Liver (tissue), 9 donors: ENCODE results near the gene EXT2. TPM values are rescaled to one million over a fixed set of nuclear protein-coding genes. Genes with fewer than 3 reads are reported as not detected.

Experiments
- DNase-seq: peaks from one replicate; pipeline ENCODE4 v3.0.0-alpha.2; 2017; ENCODE audit warnings: low spot score
- H3K27ac ChIP-seq, 2 donors: one replicate each; pipeline ENCODE4 v1.7.0; 2013; ENCODE audit warnings: inconsistent platforms in 2 of 2, low read length in 2 of 2, control low read depth in 1 of 2, low read depth in 1 of 2, mild to moderate bottlenecking in 1 of 2
- H3K27me3 ChIP-seq, 4 donors: one replicate each; pipeline versions ENCODE4 v1.6.1 to v1.7.0; 2013; ENCODE audit warnings: low read length in 3 of 4, inconsistent platforms in 1 of 4, mild to moderate bottlenecking in 1 of 4, moderate library complexity in 1 of 4; ENCODE audit not compliant: control insufficient read depth in 4 of 4, insufficient read depth in 4 of 4
- H3K36me3 ChIP-seq, 4 donors: one replicate each; pipeline versions ENCODE4 v1.6.1 to v1.7.0; 2013; ENCODE audit warnings: low read length in 3 of 4, mild to moderate bottlenecking in 3 of 4, low read depth in 1 of 4, moderate library complexity in 1 of 4; ENCODE audit not compliant: control insufficient read depth in 4 of 4, insufficient read depth in 3 of 4
- H3K4me1 ChIP-seq, 4 donors: one replicate each; pipeline versions ENCODE4 v1.6.1 to v1.7.0; 2013; ENCODE audit warnings: low read length in 3 of 4, mild to moderate bottlenecking in 3 of 4, moderate library complexity in 1 of 4; ENCODE audit not compliant: control insufficient read depth in 4 of 4, insufficient read depth in 4 of 4
- H3K4me3 ChIP-seq, 3 donors: one replicate each; pipeline versions ENCODE4 v1.6.1 to v1.7.0; 2013; ENCODE audit warnings: low read length in 3 of 3, control low read depth in 1 of 3, low read depth in 1 of 3, mild to moderate bottlenecking in 1 of 3
- H3K9ac ChIP-seq, 2 donors: one replicate each; pipeline ENCODE4 v1.7.0; 2013; ENCODE audit warnings: low read length in 2 of 2, mild to moderate bottlenecking in 2 of 2, moderate library complexity in 2 of 2, control low read depth in 1 of 2, low read depth in 1 of 2
- H3K9me3 ChIP-seq, 4 donors: one replicate each; pipeline versions ENCODE4 v1.6.1 to v1.7.0; 2013; ENCODE audit warnings: low read length in 3 of 4; ENCODE audit not compliant: control insufficient read depth in 4 of 4
- ATF3 ChIP-seq: IDR thresholded peaks from 2 replicates; pipeline ENCODE4 v1.6.1; 2016; ENCODE audit warnings: antibody characterized with exemption
- CTCF ChIP-seq: fragments of 150-350 bp; IDR thresholded peaks from 2 replicates; pipeline ENCODE4 v1.5.1; 2017; ENCODE audit warnings: improper control_type of control experiment, low read depth, low read length; ENCODE audit not compliant: missing input control
- EGR1 ChIP-seq, 2 donors: IDR thresholded peaks; 2 replicates each; pipeline ENCODE4 v1.6.1; 2016 to 2018; ENCODE audit warnings: antibody characterized with exemption in 2 of 2, low read depth in 2 of 2
- FOXA1 ChIP-seq: IDR thresholded peaks from 2 replicates; pipeline ENCODE4 v1.6.1; 2016; ENCODE audit warnings: antibody characterized with exemption
- HNF4A ChIP-seq, 2 donors: conservative IDR thresholded peaks; 2 replicates each; pipeline ENCODE4 v1.6.1; 2016; ENCODE audit warnings: antibody characterized with exemption in 2 of 2, mild to moderate bottlenecking in 2 of 2
- HNF4G ChIP-seq: IDR thresholded peaks from 2 replicates; pipeline ENCODE4 v1.6.1; 2016; ENCODE audit warnings: antibody characterized with exemption
- JUND ChIP-seq, 2 donors: IDR thresholded peaks; 2 replicates each; pipeline ENCODE4 v1.6.1; 2016; ENCODE audit warnings: antibody characterized with exemption in 2 of 2
- MAX ChIP-seq: IDR thresholded peaks from 2 replicates; pipeline ENCODE4 v1.6.1; 2016; ENCODE audit warnings: antibody characterized with exemption
- NR2F2 ChIP-seq: IDR thresholded peaks from 2 replicates; pipeline ENCODE4 v1.6.1; 2016; ENCODE audit warnings: antibody characterized with exemption
- RAD21 ChIP-seq, 2 donors: IDR thresholded peaks; 2 replicates each; pipeline ENCODE4 v1.6.1; 2016; ENCODE audit warnings: antibody characterized with exemption in 2 of 2, mild to moderate bottlenecking in 2 of 2
- REST ChIP-seq: IDR thresholded peaks from 2 replicates; pipeline ENCODE4 v1.6.1; 2016; ENCODE audit warnings: antibody characterized with exemption, mild to moderate bottlenecking
- RXRA ChIP-seq, 2 donors: IDR thresholded peaks; 2 replicates each; pipeline ENCODE4 v1.6.1; 2017 to 2018; ENCODE audit warnings: antibody characterized with exemption in 2 of 2, mild to moderate bottlenecking in 1 of 2
- SP1 ChIP-seq: IDR thresholded peaks from 2 replicates; pipeline ENCODE4 v1.6.1; 2018; ENCODE audit warnings: antibody characterized with exemption, mild to moderate bottlenecking
- ZBTB33 ChIP-seq: IDR thresholded peaks from 2 replicates; pipeline ENCODE4 v1.6.1; 2016; ENCODE audit warnings: antibody characterized with exemption
- WGBS: extraction: QIAGEN DNeasy Blood & Tissue Kit; methylation state at CpG from one replicate; pipeline ENCODE4 v1.1.7; 2013; 5-methylcytosine and 5-hydroxymethylcytosine counted together
- polyA plus RNA-seq, 2 donors: library from polyadenylated mRNA; stranded (reverse) in 1 of 2; unstranded in 1 of 2; fragments of 200-250 nt in 1 of 2; fragments of >200 nt in 1 of 2; fragmentation: Nextera tagmentation in 1 of 2; extraction: Ambion mirVana in 1 of 2; gene quantifications; one replicate each; pipeline versions ENCODE4 v1.2.1 to v1.2.3, GENCODE V29; 2013 to 2015
- total RNA-seq, 2 donors: library from RNA; depleted of rRNA; stranded (reverse); fragments of >200 nt; gene quantifications; one replicate each; pipeline ENCODE4 v1.2.3, GENCODE V29; 2014
- donor health status: healthy.
- donor health status: healthy.
- donor health status: healthy.
- donor health status: healthy.
- donor health status: healthy.

The EXT2 gene
- total and polyA plus RNA-seq, 4 donors = 8.4 to 36.1 (median 29.8) TPM

GRCh38 chr11:44243595-44244343 is 148.3 kb downstream of the EXT2 start:
- Histone ChIP-seq H3K27ac (no peak overlapping the region), H3K27me3 (no peaks in the 10 kb centered on the region), H3K36me3 (peaks cover 5 to 16% (median 8%) of the 10 kb centered on the region in 4 donors), H3K4me3 (no peak overlapping the region), H3K4me1 (no peaks in the 10 kb centered on the region), H3K9ac (no peak overlapping the region), H3K9me3 (no peaks in the 10 kb centered on the region)
- TF ChIP-seq MAX (no peak), ZBTB33 (no peak), EGR1 (IDR thresholded peaks at IDR 0.05; ENCODE audit: low read depth in 2 of 2) (no peak), RAD21 (IDR thresholded peaks at IDR 0.05) (no peak), HNF4G (no peak), NR2F2 (no peak), FOXA1 (no peak), HNF4A (conservative IDR thresholded peaks at IDR 0.05) (no peak), CTCF (no peak), RXRA (IDR thresholded peaks at IDR 0.05) (no peak), JUND (IDR thresholded peaks at IDR 0.05) (no peak)
- 69% methylated on average over 6 of the region's 6 CpGs for WGBS
- no peak for DNase-seq

- DNase-seq = no peak
These were observed 149.3 kb downstream of the EXT2 start for GRCh38 chr11:44244639-44245310.

More at GRCh38 chr11:44244639-44245310, 149.3 kb downstream of the EXT2 start:
- H3K27ac ChIP-seq = no peak overlapping the region
- H3K4me1 ChIP-seq = no peaks in the 10 kb centered on the region
- WGBS = 98% methylated on average over 8 of the region's 8 CpGs
- no peak overlapping the region for H3K9ac ChIP-seq
- TF ChIP-seq RXRA (IDR thresholded peaks at IDR 0.05) = no peak
- no peak for TF ChIP-seq REST
- no peak for TF ChIP-seq NR2F2
- TF ChIP-seq RAD21 (IDR thresholded peaks at IDR 0.05) = no peak
- no peak for TF ChIP-seq HNF4A (conservative IDR thresholded peaks at IDR 0.05)
- no peak for TF ChIP-seq SP1
- no peak for TF ChIP-seq CTCF
- TF ChIP-seq HNF4G = no peak
- no peak for TF ChIP-seq ZBTB33
- TF ChIP-seq ATF3 = no peak
- H3K9me3 ChIP-seq = no peaks in the 10 kb centered on the region
- H3K4me3 ChIP-seq = no peak overlapping the region
- no peaks in the 10 kb centered on the region for H3K27me3 ChIP-seq
- H3K36me3 ChIP-seq = peaks cover 5 to 15% (median 8%) of the 10 kb centered on the region in 4 donors
